ENCODE data around the gene TNK2. TPM values are rescaled to one million over a fixed set of nuclear protein-coding genes. Genes with fewer than 3 reads are reported as not detected.

The TNK2 gene
- total RNA-seq, 4 donors from 2014 or later: 40.5 to 54.0 (median 49.3) TPM

GRCh38 chr3:195823999-195824398 is 84.4 kb downstream of the TNK2 start:
- H3K4me1 ChIP-seq: peaks cover 0 to 3% of the 10 kb centered on the region in 2 donors
- in situ Hi-C loops (cut with MboI; ENCODE audit: low sequenced_read_pairs in 4 of 4) (no loop called here), intact Hi-C loops (cut with DNase I; ENCODE audit: low total_unique reads) (no loop called here)
- H3K9me3 ChIP-seq: no peaks in the 10 kb centered on the region
- no peak overlapping the region for H3K27ac ChIP-seq
- DNase-seq (no peak), ATAC-seq (no peak)
- TF ChIP-seq POLR2A (IDR thresholded peaks at IDR 0.05) (no peak), CTCF (IDR thresholded peaks at IDR 0.05 in 4 of 5, conservative IDR thresholded peaks at IDR 0.05 in 1 of 5) (no peak)
- no peaks in the 10 kb centered on the region for H3K36me3 ChIP-seq
- H3K27me3 ChIP-seq: peaks cover 0 to 5% (median 0%) of the 10 kb centered on the region in 3 donors
- H3K4me3 ChIP-seq: no peak overlapping the region

GRCh38 chr3:195823280-195823679 is 85.1 kb downstream of the TNK2 start:
- Histone ChIP-seq H3K27ac (no peak overlapping the region), H3K27me3 (peaks cover 0 to 5% (median 0%) of the 10 kb centered on the region in 3 donors), H3K4me3 (no peak overlapping the region), H3K4me1 (peaks cover 0 to 3% of the 10 kb centered on the region in 2 donors), H3K9me3 (no peaks in the 10 kb centered on the region), H3K36me3 (no peaks in the 10 kb centered on the region)
- in situ Hi-C loops (cut with MboI; ENCODE audit: low sequenced_read_pairs in 4 of 4): no loop called here
- DNase-seq: no peak
- TF ChIP-seq POLR2A (IDR thresholded peaks at IDR 0.05) (no peak), CTCF (IDR thresholded peaks at IDR 0.05 in 4 of 5, conservative IDR thresholded peaks at IDR 0.05 in 1 of 5) (no peak)
- ATAC-seq: no peak
- intact Hi-C loops (cut with DNase I; ENCODE audit: low total_unique reads): no loop called here

GRCh38 chr3:195822131-195822696 is 86.1 kb downstream of the TNK2 start:
- TF ChIP-seq CTCF (IDR thresholded peaks at IDR 0.05 in 4 of 5, conservative IDR thresholded peaks at IDR 0.05 in 1 of 5) (no peak), POLR2A (IDR thresholded peaks at IDR 0.05) (no peak)
- in situ Hi-C loops (cut with MboI; ENCODE audit: low sequenced_read_pairs in 4 of 4): no loop called here
- DNase-seq (no peak), ATAC-seq (no peak)
- Histone ChIP-seq H3K27me3 (peaks cover 0 to 5% (median 0%) of the 10 kb centered on the region in 3 donors), H3K27ac (no peak overlapping the region), H3K36me3 (no peaks in the 10 kb centered on the region), H3K4me3 (no peak overlapping the region), H3K4me1 (peaks cover 0 to 3% of the 10 kb centered on the region in 2 donors), H3K9me3 (no peaks in the 10 kb centered on the region)
- intact Hi-C loops (cut with DNase I; ENCODE audit: low total_unique reads): no loop called here

- intact Hi-C loops (cut with DNase I; ENCODE audit: low total_unique reads) (no loop called here), in situ Hi-C loops (cut with MboI; ENCODE audit: low sequenced_read_pairs in 4 of 4) (no loop called here)
- no peak for DNase-seq
Observed at GRCh38 chr3:195821403-195822130, 86.8 kb downstream of the TNK2 start.

More at GRCh38 chr3:195821403-195822130, 86.8 kb downstream of the TNK2 start:
- ATAC-seq: no peak
- H3K27me3 ChIP-seq: peaks cover 0 to 5% (median 0%) of the 10 kb centered on the region in 3 donors
- TF ChIP-seq CTCF (IDR thresholded peaks at IDR 0.05 in 4 of 5, conservative IDR thresholded peaks at IDR 0.05 in 1 of 5) (no peak), POLR2A (IDR thresholded peaks at IDR 0.05) (no peak)
- no peaks in the 10 kb centered on the region for H3K9me3 ChIP-seq
- H3K4me3 ChIP-seq: no peak overlapping the region
- H3K4me1 ChIP-seq: peaks cover 0 to 3% of the 10 kb centered on the region in 2 donors
- H3K36me3 ChIP-seq: no peaks in the 10 kb centered on the region
- no peak overlapping the region for H3K27ac ChIP-seq

All from gastrocnemius medialis (tissue), 4 donors.